ENCODE results near the gene PIP4K2B. TPM values are rescaled to one million over a fixed set of nuclear protein-coding genes. Genes with fewer than 3 reads are reported as not detected.

PIP4K2B gene
- total and polyA plus RNA-seq, 9 of the 15 experiments (the other 6 are each of a cell fraction or from before 2014, with no cell fraction given): 3.7 to 29.9 (median 23.0) TPM

DNA sequence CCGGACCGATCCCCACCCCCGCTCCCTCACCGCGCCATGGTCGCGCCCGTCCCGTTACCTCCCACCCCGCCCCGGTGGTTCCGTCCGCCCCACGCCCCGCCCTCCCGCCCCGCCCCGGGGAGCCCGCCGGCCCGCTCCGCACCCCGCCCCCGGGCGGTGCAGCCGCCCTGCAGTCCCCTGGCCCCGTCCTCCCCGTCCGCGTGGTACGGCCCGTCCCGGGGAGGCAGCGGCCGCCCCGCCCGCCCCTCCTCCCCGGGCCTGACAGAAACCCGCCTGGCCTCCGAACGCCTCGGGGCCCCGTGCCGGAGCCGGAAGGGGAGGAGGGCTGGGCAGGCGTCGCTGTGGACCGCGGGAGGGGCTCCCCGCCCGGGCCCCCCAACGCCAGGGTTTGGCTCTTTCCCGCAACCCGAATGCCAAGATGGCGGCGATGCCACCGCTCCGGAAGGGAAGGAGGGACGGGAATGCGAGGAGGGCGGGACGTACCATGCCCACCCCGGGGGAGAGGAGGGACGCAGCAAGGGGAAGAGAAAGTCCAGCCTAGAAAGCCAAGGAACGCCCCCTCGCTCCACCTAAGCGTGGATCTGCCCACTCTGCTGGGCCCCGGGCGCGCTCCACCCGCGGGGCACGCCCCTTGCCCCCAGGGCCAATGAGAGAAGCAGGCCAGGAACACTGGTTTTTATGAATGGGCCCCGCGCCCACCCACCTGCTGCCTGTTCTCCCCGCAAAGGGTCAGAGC is at the start of gene PIP4K2B (continued):
- TF ChIP-seq HDAC8 (tag; IDR thresholded peaks at IDR 0.05) (no peak; the same call in 1 of the 2 replicates), ETV6 (IDR thresholded peaks at IDR 0.05; ENCODE audit: borderline replicate concordance in 1 of 2, low read depth in 2 of 2, low read length in 1 of 2) (no peak), ETV6 (CRISPR knock-in tag; IDR thresholded peaks at IDR 0.05; ENCODE audit: borderline replicate concordance) (no peak), CREB1 (IDR thresholded peaks at IDR 0.05) (no peak), CREB1 (CRISPR knock-in tag; IDR thresholded peaks at IDR 0.05) (no peak; the same call in none of the 2 replicates), KDM5B (IDR thresholded peaks at IDR 0.05; ENCODE audit: insufficient replicate concordance, low read depth, low read length) (no peak), CBX1 (IDR thresholded peaks at IDR 0.05; ENCODE audit: low read depth) (no peak), U2AF2 (optimal IDR thresholded peaks at IDR 0.05; ENCODE audit: low read depth, low read length) (no peak), CEBPB (tag; IDR thresholded peaks at IDR 0.05) (no peak), ASH1L (IDR thresholded peaks at IDR 0.05; ENCODE audit: borderline replicate concordance, low read depth, partially characterized antibody) (no peak), SMARCC2 (IDR thresholded peaks at IDR 0.05; ENCODE audit: low read depth) (no peak), MEIS2 (IDR thresholded peaks at IDR 0.05; ENCODE audit: partially characterized antibody) (no peak), HNRNPK (IDR thresholded peaks at IDR 0.05; ENCODE audit: low read depth, low read length, poor library complexity, severe bottlenecking) (no peak), BACH1 (tag; IDR thresholded peaks at IDR 0.05) (no peak), HLTF (IDR thresholded peaks at IDR 0.05) (no peak), MIER1 (IDR thresholded peaks at IDR 0.05; ENCODE audit: low read depth) (no peak), NR4A1 (CRISPR knock-in tag; IDR thresholded peaks at IDR 0.05) (peak; percentile 79), NR4A1 (tag; IDR thresholded peaks at IDR 0.05) (peak; percentile 47; the same call in 1 of the 2 replicates), KDM1A (IDR thresholded peaks at IDR 0.05) (no peak), MAFF (IDR thresholded peaks at IDR 0.05; ENCODE audit: low read length) (peak; percentile 35; the same call in 1 of the 2 replicates), GTF2A2 (tag; IDR thresholded peaks at IDR 0.05) (no peak), ZNF239 (CRISPR knock-in tag; IDR thresholded peaks at IDR 0.05) (no peak), ZNF668 (CRISPR knock-in tag; IDR thresholded peaks at IDR 0.05) (no peak), SRSF1 (IDR thresholded peaks at IDR 0.05; ENCODE audit: low read depth, low read length) (no peak), ZKSCAN1 (IDR thresholded peaks at IDR 0.05; ENCODE audit: low read depth, low read length) (no peak), POLR2G (IDR thresholded peaks at IDR 0.05; ENCODE audit: low read depth, low read length) (peak; percentile 95), SPI1 (IDR thresholded peaks at IDR 0.05; ENCODE audit: borderline replicate concordance, low read depth, low read length) (0 out of 2 replicates have a peak, but pooled peaks have one; percentile 24), POU5F1 (IDR thresholded peaks at IDR 0.05; ENCODE audit: borderline replicate concordance, low read depth, low read length, partially characterized antibody) (no peak)
- TF ChIP-seq, protein P1, sequence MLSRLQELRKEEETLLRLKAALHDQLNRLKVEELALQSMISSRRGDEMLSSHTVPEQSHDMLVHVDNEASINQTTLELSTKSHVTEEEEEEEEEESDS (CRISPR knock-in tag; IDR thresholded peaks at IDR 0.05): no peak
- TF ChIP-seq, protein P2, sequence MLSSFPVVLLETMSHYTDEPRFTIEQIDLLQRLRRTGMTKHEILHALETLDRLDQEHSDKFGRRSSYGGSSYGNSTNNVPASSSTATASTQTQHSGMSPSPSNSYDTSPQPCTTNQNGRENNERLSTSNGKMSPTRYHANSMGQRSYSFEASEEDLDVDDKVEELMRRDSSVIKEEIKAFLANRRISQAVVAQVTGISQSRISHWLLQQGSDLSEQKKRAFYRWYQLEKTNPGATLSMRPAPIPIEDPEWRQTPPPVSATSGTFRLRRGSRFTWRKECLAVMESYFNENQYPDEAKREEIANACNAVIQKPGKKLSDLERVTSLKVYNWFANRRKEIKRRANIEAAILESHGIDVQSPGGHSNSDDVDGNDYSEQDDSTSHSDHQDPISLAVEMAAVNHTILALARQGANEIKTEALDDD (IDR thresholded peaks at IDR 0.05): no peak
- TF ChIP-seq, protein P3, sequence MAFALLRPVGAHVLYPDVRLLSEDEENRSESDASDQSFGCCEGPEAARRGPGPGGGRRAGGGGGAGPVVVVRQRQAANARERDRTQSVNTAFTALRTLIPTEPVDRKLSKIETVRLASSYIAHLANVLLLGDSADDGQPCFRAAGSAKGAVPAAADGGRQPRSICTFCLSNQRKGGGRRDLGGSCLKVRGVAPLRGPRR (CRISPR knock-in tag; IDR thresholded peaks at IDR 0.05): no peak
